ENCODE measurements around the gene LHX6.

Gene LHX6

DNA sequence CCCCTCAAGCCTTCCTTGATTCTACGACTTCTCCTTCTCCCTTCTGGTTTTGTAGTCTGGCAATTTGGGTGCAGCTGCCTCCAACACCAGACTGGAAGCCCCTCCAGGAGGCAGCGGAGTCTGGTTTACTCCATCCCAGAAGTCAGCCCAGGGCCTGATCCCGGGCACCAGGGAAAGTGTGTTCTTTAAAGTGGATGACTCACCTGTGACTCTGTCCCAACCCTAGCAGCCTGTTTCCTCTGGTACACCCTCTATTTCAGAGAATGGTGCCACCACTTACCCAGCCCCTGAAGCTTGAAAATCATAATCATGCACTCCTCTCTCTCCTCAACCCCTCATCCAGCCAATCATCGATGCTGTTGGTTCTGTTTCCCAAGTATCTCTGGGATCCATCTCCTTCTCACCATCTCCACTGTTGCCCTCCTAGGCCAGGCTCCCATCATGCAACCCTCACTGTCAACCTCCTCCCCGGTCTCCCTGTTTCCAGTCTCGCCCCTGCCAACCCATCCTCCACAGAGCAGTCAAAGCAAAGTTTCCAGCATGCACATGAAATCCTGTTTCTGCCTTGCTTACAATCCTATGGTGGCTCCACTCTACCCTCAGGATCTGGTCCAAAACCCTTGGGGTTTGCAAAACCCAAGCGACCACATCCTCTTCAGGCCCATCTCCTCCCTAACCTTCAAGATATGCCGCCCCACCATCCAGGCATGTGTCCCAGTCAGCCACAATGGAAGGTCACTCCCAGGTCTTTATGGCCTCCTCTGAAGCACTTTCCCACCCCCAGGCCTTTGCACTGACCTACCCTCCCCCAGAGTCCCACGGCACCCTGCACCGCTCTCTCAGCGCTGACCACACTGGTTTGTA lies 10.5 kb downstream of the LHX6 start:
- H3K4me3 ChIP-seq (ENCODE audit: low read length), result no peak overlapping the region
- DNase-seq (ENCODE audit: low read depth, low spot score), result no peak

DNA sequence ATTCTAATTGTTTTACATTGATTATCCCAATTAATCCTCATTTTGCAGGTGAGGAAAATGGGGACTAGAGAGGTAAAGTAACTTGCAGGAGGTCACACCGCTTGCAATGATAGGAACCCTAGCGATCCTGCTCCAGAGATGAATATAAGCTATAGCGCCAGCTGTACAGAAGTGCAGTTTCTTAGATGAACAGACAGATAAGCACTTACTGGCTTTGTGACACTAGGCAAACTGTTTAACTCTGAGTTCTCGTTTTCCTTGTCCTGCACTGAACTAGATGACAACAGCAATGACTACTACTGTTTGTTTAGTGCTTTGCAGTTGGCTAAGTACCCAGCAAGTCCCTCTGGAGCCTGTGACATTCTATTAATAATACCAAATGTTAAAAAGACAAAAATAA lies 11.1 kb downstream of the LHX6 start:
- DNase-seq (ENCODE audit: low read depth, low spot score), result no peak
- H3K4me3 ChIP-seq (ENCODE audit: low read length), result no peak overlapping the region

DNA sequence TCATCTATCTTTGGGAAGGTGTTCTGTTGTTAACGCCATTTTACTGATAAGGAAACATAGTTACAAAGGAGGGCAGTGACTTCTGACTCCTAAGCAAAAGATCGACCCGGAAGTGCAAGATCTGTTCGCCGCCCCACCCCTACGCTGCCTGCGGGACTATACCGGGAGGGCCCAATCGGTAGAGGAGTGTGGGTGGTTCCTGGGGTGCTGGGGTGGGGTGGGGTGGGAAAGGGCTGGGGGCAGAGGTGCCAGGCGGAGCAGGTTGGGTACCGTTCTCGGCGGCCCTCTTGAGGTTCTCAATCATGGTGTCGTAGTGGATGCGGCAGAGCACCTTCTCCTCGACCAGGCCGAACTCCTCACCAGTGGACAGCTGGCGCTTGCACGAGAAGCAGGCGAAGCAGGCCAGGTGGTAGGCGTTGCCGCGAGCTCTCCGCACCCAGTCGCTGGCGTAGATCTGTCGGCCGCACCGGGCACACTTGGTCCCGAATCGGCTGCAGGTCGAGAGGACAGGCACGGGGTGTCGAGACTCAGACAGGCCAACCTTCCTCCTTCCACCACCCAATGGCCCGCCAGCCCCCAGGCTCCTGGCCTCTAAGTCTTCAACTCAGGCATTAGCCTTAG lies 11.8 kb downstream of the LHX6 start:
- no peak for DNase-seq (ENCODE audit: low read depth, low spot score)
- H3K4me3 ChIP-seq (ENCODE audit: low read length), result no peak overlapping the region

DNA sequence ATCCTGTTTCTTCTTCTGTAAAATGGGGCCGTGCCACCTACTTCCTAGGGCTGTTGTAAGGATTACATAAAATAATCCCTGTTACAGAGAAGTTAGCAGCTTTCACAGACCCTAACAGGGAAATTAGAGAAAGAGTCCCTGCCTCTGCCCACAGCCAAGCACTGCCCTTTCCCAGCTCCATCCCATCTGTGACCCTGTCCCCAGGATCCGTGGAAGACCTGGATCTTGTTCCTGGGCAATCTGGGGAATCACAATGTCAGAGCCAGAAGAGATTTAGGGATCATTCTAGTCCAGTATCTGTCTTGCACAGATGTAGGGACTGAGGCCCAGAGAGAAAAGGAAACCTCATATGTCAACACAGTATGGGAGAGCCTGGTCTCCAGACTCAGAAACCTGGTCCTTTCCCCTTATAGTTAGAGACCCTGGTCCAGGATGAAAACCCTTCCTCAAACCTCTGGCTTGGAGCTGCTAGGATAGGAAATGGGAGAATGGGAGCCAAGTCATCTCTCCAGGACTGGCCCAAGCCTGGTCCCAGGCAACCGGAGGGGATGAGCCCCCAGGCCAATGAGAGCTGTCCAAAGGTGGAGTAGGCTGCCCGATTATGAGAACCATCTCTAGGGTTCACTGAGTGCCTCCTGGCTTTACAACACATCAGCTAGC lies 12.5 kb downstream of the LHX6 start:
- H3K4me3 ChIP-seq (ENCODE audit: low read length), result no peak overlapping the region

DNA sequence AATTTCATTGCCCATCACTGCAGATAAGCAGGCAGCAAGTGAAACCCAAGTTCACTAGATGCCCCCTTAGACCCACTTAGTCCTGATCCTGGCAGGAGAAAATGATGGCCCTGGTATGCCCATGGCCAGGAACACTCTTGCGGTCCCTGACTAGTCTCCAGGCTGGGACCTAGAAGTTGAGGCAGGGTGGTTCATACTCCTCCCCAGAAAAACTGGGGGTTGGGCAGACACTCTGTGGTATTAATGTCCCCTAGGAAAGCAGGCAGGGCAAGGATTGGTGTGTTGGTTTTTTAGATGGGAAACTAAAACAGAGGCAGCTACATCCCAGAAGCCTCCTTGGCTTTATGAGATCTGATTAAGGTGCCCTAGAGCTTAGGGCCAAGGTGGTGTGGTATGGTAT lies 13.1 kb downstream of the LHX6 start:
- no peak for DNase-seq (ENCODE audit: low read depth, low spot score)
- H3K4me3 ChIP-seq (ENCODE audit: low read length), result no peak overlapping the region

More for the DNA sequence above, 12.5 kb downstream of the LHX6 start:
- no peak for DNase-seq (ENCODE audit: low read depth, low spot score)

DNA sequence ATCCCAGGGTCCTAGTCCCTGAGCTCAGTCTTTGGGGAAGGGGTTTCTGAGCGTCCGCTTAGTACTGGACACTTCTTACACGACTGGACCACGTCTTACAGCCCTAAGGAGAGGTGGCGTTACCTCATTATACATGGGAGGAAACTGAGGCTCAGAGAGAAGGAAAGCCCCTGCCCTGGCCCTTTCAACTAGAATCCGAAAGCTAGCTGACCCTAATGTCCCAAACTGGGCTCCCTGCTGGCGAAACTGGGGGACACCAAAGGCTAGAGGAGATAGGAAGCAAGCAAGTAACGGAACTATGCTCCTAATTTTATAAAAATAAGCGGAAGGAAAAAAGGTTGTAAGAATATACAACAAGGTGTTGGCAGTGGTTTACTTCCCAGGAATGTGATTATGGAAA lies 14.2 kb downstream of the LHX6 start:
- no peak overlapping the region for H3K4me3 ChIP-seq (ENCODE audit: low read length)

DNA sequence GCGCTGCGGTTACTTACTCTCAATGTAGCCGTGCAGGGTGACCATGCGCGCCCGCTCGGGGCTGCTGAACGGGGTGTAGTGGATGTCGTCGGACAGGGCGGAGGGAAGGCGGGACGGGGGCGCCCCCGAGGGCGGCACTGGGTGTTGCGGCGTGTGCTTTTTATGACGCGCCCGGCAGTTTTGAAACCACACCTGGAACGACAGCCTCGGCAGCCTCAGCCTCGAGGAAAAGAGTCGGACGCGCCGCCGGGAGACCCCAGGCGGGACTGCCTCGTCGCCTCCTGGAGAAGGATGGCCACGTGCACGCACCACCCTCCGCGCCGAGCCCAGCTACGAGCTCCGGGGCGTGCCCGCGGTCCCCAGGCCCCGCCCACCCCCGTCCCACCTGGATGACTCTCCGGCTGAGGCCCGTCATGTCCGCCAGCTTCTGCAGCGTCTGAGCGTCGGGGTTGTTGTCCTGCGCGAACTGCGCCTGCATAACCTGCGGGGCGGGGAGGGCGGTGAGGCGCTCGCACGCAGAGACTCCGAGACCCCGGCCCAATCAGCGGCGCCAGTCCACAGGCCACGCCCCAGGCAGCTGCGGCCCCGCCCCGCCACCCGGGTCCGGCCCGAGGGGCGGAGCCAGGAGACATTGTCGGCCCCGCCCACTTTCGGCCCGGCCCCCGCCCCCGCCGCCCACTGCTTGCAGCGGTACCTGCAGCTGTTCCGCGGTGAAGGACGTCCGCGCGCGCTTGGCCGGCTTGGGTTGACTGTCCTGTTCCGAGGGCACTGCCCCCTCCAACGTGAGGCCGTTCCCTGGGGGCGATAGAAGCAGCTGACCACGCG lies 15.0 kb downstream of the LHX6 start:
- peak; percentile 28 for DNase-seq (ENCODE audit: low read depth, low spot score)

More for the DNA sequence above, 14.2 kb downstream of the LHX6 start:
- DNase-seq (ENCODE audit: low read depth, low spot score), result no peak

DNA sequence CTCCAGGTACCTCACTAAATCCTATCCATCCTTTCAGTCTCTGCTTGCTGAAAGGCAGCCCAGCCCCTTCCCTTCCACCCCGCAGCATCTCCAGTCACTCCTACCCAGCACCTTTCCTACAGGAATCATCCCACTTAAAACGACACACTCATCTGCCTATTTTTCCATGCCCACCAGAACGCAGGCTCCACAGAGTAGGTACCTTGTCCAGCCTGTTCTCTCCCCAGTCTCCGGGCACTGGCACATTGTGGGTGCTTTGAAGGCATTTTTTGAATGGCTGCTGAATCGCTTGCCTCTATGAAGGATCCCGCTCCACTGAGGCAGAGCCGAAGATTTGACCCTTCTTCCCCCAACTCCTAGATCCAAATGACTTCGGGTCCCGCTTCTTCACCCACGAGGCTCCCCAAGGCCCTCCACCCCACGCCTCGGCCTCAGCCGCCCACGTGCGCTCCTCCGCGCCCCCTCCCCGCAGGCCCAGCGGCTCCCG lies 15.6 kb downstream of the LHX6 start:
- DNase-seq (ENCODE audit: low read depth, low spot score), result no peak
- no peak overlapping the region for H3K4me3 ChIP-seq (ENCODE audit: low read length)

More for the DNA sequence above, 15.0 kb downstream of the LHX6 start:
- H3K4me3 ChIP-seq (ENCODE audit: low read length), result peak overlapping the region; percentile 27

DNA sequence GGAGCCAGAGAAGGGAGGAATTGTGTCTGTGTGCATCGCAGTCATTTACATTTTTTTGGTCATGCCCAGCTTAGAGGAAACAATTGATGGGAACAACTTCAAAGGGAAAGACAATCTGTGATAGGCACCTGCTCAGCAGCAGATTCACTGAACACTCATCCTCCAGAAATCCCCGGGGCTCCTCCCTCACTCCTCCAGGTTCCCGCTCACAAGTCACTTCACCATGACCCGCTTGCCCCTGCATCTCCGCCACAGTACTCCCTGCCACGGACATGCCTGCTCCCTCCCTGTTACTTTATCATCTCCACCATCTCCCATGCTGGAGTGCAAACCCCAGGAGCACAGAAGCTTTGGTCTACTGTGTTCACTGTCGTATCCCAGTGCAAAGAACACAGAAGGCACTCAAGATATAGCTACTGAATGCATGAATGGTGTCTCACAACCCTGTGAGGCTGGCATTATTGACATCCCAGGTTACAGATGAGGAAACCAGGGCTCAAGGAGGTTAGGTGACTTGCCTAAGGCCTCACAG lies 16.2 kb downstream of the LHX6 start:
- H3K4me3 ChIP-seq (ENCODE audit: low read length), result no peak overlapping the region
- no peak for DNase-seq (ENCODE audit: low read depth, low spot score)

DNA sequence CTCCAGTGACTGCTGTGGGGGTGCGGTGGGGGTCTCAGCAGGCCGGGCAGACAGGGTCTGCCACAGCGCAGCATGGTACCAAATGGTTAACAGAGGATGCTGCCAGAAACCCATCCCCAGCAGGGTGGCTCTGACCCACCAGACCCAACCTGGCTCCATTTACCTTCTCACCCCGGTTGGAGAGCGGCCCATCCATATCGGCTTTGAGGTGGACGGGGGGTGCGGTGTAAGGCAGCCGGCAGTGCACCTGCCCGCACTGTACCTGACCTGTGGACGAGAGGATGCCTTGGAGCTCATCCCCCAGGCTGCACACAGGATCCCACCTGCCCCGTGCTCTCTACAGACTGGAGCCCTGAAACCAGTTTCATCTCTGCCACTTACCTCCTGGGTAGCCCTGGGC lies 19.3 kb downstream of the LHX6 start:
- H3K4me3 ChIP-seq (ENCODE audit: low read length), result no peak overlapping the region
- no peak for DNase-seq (ENCODE audit: low read depth, low spot score)

DNA sequence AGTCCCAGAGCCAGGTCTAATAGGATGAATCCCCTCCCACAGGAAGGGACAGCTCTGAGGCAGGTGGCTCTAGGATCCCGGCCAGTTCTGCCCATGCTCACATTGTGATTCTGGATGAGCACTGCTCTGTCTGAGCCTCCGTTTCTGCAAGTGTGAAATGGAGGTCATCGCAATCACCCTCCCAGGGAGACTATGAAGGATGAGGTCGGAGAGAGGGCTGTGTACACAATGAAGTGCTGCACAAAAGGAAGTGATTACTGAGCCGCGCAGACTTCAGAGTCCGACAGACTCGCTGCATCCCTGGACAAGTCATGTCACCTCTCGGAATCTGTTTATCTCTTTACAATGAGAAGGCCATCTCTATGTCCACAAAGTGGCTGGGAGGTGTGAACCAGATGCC lies 21.7 kb downstream of the LHX6 start:
- no peak overlapping the region for H3K4me3 ChIP-seq (ENCODE audit: low read length)
- no peak for DNase-seq (ENCODE audit: low read depth, low spot score)

DNA sequence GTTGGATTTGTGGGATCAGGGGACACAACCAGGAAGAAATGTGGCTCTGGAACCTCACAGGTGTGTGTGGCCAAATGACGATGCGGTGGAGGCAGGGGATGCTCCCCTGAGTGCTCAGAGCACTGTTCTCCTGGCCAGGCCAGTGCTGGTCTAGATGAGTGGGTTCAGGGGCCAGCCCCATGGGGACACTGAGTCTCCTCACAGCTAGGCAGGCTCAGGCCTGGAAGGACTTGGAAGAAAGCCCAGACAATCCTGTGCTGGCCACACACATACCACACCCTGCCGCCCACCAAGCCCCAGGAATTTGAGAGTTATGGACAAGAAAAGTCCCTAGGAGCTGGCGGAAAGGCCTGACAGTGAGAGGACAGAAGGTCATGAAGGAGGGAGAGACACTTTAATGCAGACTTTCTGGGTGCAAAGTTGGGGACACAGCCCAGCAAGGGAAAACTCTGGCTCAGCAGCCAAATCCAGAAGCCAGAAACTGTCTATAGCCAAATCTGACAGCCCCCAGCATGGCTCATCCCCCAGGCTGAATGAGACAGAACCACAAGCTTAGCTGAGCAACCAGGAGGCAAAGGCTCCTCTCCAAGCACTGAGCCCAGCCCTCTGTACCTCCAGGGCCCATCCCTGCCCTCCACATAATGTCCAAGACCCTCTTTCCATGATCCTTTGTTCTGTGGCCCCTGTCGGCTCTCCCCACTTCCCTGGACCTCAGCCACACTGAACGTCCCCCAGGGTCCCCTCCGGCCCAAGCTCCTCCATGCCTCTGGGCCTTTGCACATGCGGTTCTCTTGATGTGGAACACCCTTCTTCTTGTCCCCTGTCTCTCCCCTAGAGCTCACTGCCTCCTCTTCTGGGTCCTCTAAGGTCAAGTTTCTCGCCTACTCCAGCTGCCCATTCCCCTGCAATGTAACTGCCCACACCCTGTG lies 22.4 kb downstream of the LHX6 start:
- no peak overlapping the region for H3K4me3 ChIP-seq (ENCODE audit: low read length)
- DNase-seq (ENCODE audit: low read depth, low spot score), result no peak

DNA sequence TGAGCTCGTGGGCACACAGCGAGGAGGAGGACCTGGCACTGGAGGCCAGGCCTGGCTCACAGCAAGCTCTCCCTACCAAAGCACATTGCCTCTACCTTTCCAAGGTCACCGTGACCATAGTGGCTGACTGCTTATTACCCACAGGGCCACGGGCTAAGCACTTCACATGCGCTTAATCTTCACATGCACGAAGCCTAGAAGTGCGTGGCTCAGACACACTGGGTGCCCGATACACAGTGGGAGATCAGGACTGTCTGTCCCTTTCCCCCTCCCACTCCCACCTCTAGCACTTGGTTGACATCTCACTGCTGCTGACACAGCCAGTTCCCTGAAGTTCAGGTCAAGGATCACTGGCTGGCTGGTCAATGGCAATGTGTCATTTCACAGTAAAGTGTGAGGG lies 23.6 kb downstream of the LHX6 start:
- no peak for DNase-seq (ENCODE audit: low read depth, low spot score)
- no peak overlapping the region for H3K4me3 ChIP-seq (ENCODE audit: low read length)

DNA sequence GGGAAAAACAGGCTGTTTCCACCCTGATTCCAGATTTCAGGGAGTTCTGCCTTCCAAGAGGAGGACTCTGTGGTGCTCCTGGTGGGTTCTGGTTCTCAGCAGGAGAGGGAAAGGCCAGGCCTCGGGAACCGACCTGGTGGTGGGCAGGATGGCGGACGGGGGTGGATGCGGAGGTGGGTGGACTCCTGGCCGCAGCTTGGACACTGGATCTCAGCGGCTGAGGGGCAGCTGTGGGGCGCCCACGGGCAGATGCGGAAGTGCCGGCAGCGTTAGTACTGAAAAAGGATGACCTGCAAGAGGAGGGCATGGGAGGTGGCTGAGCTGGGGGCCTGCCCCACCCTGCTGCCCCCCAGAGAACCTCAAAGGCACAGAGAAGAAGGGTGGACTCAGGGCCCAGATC lies 24.3 kb downstream of the LHX6 start:
- no peak overlapping the region for H3K4me3 ChIP-seq (ENCODE audit: low read length)

DNA sequence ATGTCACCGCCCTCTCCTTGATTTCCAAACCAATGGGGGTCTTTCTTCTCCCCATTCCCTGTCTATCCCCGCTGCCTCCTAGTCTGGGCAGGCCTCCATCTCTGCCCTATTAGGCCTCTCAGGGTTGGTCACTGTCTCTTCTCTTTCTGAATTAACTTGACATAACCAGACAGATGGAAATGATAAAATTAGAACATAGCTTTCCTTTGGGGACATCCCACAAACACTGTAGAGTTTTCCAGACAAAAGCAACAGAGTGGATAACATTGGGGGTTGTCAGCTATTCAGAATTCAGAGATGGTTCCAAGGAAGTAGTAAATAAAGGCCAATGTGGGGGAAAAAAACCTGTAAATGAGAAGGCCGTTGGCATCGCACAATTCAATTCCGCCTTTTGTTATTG lies 24.7 kb downstream of the LHX6 start:
- no peak for DNase-seq (ENCODE audit: low read depth, low spot score)
- no peak overlapping the region for H3K4me3 ChIP-seq (ENCODE audit: low read length)

More for the DNA sequence above, 24.3 kb downstream of the LHX6 start:
- DNase-seq (ENCODE audit: low read depth, low spot score), result no peak

DNA sequence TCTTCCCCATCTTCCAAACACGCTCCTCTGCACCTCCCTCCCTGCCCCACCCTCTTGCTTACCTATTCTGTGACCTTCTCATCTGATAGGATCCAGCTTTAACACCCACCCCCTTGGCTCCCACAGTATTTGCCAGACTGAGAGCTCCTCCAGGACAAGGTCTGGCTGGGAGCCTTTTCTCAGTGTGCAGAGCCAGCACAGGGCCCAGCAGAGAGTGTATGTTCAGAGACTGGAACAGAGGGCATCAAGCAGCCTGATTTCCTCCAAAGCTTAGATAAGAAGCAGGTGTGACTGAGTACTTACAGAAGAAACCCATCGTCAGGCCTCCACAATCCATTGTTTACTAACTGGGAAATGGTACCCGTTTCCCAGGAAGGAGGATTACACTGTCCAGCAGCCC lies 26.6 kb downstream of the LHX6 start:
- DNase-seq (ENCODE audit: low read depth, low spot score), result no peak
- no peak overlapping the region for H3K4me3 ChIP-seq (ENCODE audit: low read length)

DNA sequence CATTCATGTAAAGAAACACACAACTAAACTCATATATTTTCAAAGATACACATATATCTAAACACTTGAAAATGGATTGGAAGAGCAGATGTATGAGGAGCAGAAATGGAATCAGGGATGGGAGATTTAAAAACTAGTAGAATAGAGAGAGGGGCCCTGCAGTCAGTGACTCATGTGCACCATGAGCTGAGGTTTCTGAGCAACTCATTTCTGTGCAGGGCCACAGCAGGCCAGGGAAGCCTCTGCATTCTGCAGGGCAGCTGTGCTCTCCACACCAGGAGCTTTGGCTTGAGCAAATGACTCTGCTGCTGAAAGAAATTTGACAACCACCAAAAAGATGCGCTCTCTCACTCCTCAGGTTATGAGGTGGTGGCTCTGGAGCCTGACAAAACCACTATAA lies 27.1 kb downstream of the LHX6 start:
- DNase-seq (ENCODE audit: low read depth, low spot score), result no peak
- H3K4me3 ChIP-seq (ENCODE audit: low read length), result no peak overlapping the region

DNA sequence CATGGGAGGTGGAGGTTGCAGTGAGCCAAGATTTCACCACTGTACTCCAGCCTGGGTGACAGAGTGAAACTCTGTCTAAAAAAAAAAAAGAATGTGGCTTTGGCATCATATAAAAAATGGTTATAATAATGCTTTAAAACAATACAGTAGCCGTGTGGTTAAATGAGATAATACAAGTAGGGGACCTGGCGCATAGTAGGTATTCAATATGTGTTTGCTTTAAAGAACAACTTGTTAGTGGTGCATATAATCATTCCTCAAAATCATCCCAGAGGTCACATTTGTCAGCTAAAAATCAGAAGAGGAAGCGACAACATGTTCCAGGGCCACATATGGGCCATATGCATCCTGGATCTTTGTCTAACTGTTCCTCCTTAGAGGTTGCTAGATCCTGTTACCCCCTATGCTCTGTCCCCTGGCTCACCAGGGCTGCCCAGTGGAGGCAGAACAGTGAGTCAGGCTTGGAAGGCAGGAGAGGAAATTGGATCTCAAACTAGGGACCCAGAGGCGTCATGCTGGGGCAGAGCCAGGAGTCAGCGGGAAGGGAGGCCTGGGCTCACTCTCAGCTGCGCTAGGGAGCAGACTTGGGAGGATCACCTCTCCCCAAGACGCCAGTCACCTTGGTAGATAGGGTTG lies 27.7 kb downstream of the LHX6 start:
- no peak for DNase-seq (ENCODE audit: low read depth, low spot score)
- no peak overlapping the region for H3K4me3 ChIP-seq (ENCODE audit: low read length)

All from Jurkat, Clone E6-1 (cell line).